Gastroesophageal sphincter (tissue), 3 donors: ENCODE data around the gene MISP.

Source experiments
- CTCF ChIP-seq, 4 experiments: fragments of 200-600 bp in 2 of 4; fragments of 450-650 bp in 2 of 4; sonication (generic) in 1 of 4; IDR thresholded peaks; one replicate each; pipeline ENCODE4 v1.5.1; 2017 to 2019; ENCODE audit warnings: antibody characterized with exemption in 4 of 4, mild to moderate bottlenecking in 2 of 4, moderate library complexity in 2 of 4
- POLR2AphosphoS5 ChIP-seq: sonication (generic); formaldehyde crosslinking; IDR thresholded peaks from one replicate; pipeline ENCODE4 v1.6.1; 2017; ENCODE audit warnings: antibody characterized with exemption

DNA sequence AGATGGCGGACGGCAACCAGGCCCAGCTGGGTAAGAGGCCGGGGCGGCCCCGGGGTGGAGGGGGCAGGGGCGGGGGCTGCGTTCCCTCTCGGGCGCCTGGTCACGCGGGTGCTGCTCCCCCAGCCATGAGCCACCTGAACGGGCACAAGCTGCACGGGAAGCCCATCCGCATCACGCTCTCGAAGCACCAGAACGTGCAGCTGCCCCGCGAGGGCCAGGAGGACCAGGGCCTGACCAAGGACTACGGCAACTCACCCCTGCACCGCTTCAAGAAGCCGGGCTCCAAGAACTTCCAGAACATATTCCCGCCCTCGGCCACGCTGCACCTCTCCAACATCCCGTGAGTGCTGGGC, 57.5 kb downstream of the MISP start:
- TF ChIP-seq CTCF (IDR thresholded peaks at IDR 0.05) (no peak), POLR2AphosphoS5 (no peak)
